GM19023 (cell line): ENCODE results near the gene GLRX.
A peak's percentile ranks its signal among the peaks of the same experiment; 100 is the strongest.

ENCODE experiments used
- ATAC-seq: cut with Tn5 transposase; IDR thresholded peaks from one replicate; pipeline ENCODE4 v1.9.1; 2021; ENCODE audit warnings: mild to moderate bottlenecking, moderate library complexity; ENCODE audit not compliant: unreplicated experiment

Gene GLRX

GRCh38 chr5:95810305-95811125 lies 12.0 kb downstream of the GLRX start:
- no peak for ATAC-seq

GRCh38 chr5:95809414-95809960 lies 13.0 kb downstream of the GLRX start:
- ATAC-seq, result no peak

GRCh38 chr5:95808686-95809413 lies 13.7 kb downstream of the GLRX start:
- peak; percentile 99 for ATAC-seq

GRCh38 chr5:95808013-95808685 lies 14.4 kb downstream of the GLRX start:
- peak; percentile 16 for ATAC-seq

GRCh38 chr5:95806687-95807086 lies 15.8 kb downstream of the GLRX start:
- no peak for ATAC-seq

- no peak for ATAC-seq
Observed at GRCh38 chr5:95804736-95805539, 17.6 kb downstream of the GLRX start.

GRCh38 chr5:95803271-95804148 lies 19.0 kb downstream of the GLRX start:
- ATAC-seq, result no peak

GRCh38 chr5:95801961-95802360 lies 20.6 kb downstream of the GLRX start:
- ATAC-seq, result no peak

GRCh38 chr5:95801532-95801931 lies 21.0 kb downstream of the GLRX start:
- ATAC-seq, result no peak

- ATAC-seq, result no peak
Observed at GRCh38 chr5:95800553-95800952, 22.0 kb downstream of the GLRX start.

GRCh38 chr5:95799191-95799835 lies 23.2 kb downstream of the GLRX start:
- no peak for ATAC-seq

- no peak for ATAC-seq
Observed at GRCh38 chr5:95798545-95798944, 24.0 kb downstream of the GLRX start.

- no peak for ATAC-seq
Observed at GRCh38 chr5:95798048-95798447, 24.5 kb downstream of the GLRX start.

- ATAC-seq, result no peak
Observed at GRCh38 chr5:95797301-95797700, 25.2 kb downstream of the GLRX start.

- ATAC-seq, result no peak
Observed at GRCh38 chr5:95794070-95794516, 28.4 kb downstream of the GLRX start.

- ATAC-seq, result no peak
Observed at GRCh38 chr5:95791751-95792150, 30.8 kb downstream of the GLRX start.

- no peak for ATAC-seq
Observed at GRCh38 chr5:95788493-95788892, 34.0 kb downstream of the GLRX start.

GRCh38 chr5:95786821-95787418 lies 35.6 kb downstream of the GLRX start:
- no peak for ATAC-seq
